Mesendoderm (in vitro differentiated cells): ENCODE data around the gene PARVB.

Experiments used
- DNase-seq: peaks from one replicate; pipeline ENCODE4 v3.0.0; 2013
- H2AK5ac ChIP-seq: 2 replicates; pipeline ENCODE4 v1.6.1; 2013; ENCODE audit warnings: low read length, inconsistent platforms
- H2BK120ac ChIP-seq: 2 replicates; pipeline ENCODE4 v1.6.1; 2013; ENCODE audit warnings: low read depth, mild to moderate bottlenecking, low read length, moderate library complexity, mixed read lengths
- H2BK15ac ChIP-seq: replicated peaks from 2 replicates; pipeline ENCODE4 v1.6.1; 2013; ENCODE audit warnings: low read depth, mild to moderate bottlenecking, moderate library complexity
- H2BK5ac ChIP-seq: 2 replicates; pipeline ENCODE4 v1.6.1; 2013; ENCODE audit warnings: low read length, inconsistent platforms
- H3K18ac ChIP-seq: 2 replicates; pipeline ENCODE4 v1.6.1; 2013; ENCODE audit warnings: mild to moderate bottlenecking, low read length, mixed read lengths
- H3K23ac ChIP-seq: one replicate; pipeline ENCODE4 v1.6.1; 2013; ENCODE audit warnings: low read length
- H3K27ac ChIP-seq: 2 replicates; pipeline ENCODE4 v1.5.1; 2013; ENCODE audit warnings: low read depth, mild to moderate bottlenecking, inconsistent platforms, low read length, moderate library complexity
- H3K27me3 ChIP-seq: 2 replicates; pipeline ENCODE4 v1.6.1; 2013; ENCODE audit warnings: low read length, control low read depth, mild to moderate bottlenecking, inconsistent platforms; ENCODE audit not compliant: insufficient read depth, poor library complexity
- H3K36me3 ChIP-seq: 2 replicates; pipeline ENCODE4 v1.6.1; 2013; ENCODE audit warnings: low read length, inconsistent platforms; ENCODE audit not compliant: control insufficient read depth, insufficient read depth
- H3K4ac ChIP-seq: one replicate; pipeline ENCODE4 v1.6.1; 2013; ENCODE audit warnings: low read depth, mild to moderate bottlenecking, low read length, moderate library complexity
- H3K4me1 ChIP-seq: 2 replicates; pipeline ENCODE4 v1.6.1; 2013; ENCODE audit warnings: low read depth, low read length, inconsistent platforms; ENCODE audit not compliant: control insufficient read depth
- H3K4me2 ChIP-seq: 2 replicates; pipeline ENCODE4 v1.6.1; 2013; ENCODE audit warnings: low read length
- H3K4me3 ChIP-seq: 2 replicates; pipeline ENCODE4 v1.5.1; 2013; ENCODE audit warnings: mild to moderate bottlenecking, low read length
- H3K56ac ChIP-seq: one replicate; pipeline ENCODE4 v1.6.1; 2013; ENCODE audit warnings: low read length
- H3K79me1 ChIP-seq: 2 replicates; pipeline ENCODE4 v1.6.1; 2013; ENCODE audit warnings: low read length, inconsistent platforms
- H3K79me2 ChIP-seq: 2 replicates; pipeline ENCODE4 v1.6.1; 2013; ENCODE audit warnings: mild to moderate bottlenecking, low read length; ENCODE audit not compliant: control insufficient read depth, insufficient read depth
- H3K9ac ChIP-seq: 2 replicates; pipeline ENCODE4 v1.6.1; 2013; ENCODE audit warnings: low read length, inconsistent platforms
- H4K5ac ChIP-seq: one replicate; pipeline ENCODE4 v1.6.1; 2013; ENCODE audit warnings: low read length
- H4K8ac ChIP-seq: one replicate; pipeline ENCODE4 v1.6.1; 2013; ENCODE audit warnings: low read depth, mild to moderate bottlenecking, control low read depth, low read length, moderate library complexity
- WGBS: extraction: QIAGEN DNeasy Blood & Tissue Kit; methylation state at CpG from one replicate; pipeline ENCODE4 v1.1.7; 2013; ENCODE audit warnings: low lambda C conversion rate, missing lambda C conversion rate; ENCODE audit not compliant: insufficient coverage; ENCODE audit errors: extremely low coverage; 5-methylcytosine and 5-hydroxymethylcytosine counted together

PARVB gene

GRCh38 chr22:44153710-44154109, 129.6 kb downstream of the PARVB start:
- Histone ChIP-seq H2BK120ac (no peak overlapping the region), H4K5ac (no peak overlapping the region), H3K9ac (no peak overlapping the region), H3K23ac (no peak overlapping the region), H3K36me3 (no peaks in the 10 kb centered on the region), H2AK5ac (no peak overlapping the region), H3K79me2 (no peaks in the 10 kb centered on the region), H3K4me3 (no peak overlapping the region), H3K4me2 (no peak overlapping the region), H3K27ac (no peak overlapping the region), H3K4me1 (peaks cover 6% of the 10 kb centered on the region), H3K18ac (no peak overlapping the region), H2BK15ac (no peak overlapping the region), H3K27me3 (no peaks in the 10 kb centered on the region), H2BK5ac (no peak overlapping the region), H3K4ac (no peak overlapping the region), H4K8ac (no peak overlapping the region), H3K56ac (no peak overlapping the region), H3K79me1 (no peaks in the 10 kb centered on the region)
- no peak for DNase-seq
- no CpG with 5 or more reads among the region's 10 CpGs for WGBS

- Histone ChIP-seq H3K23ac (no peak overlapping the region), H3K4me1 (peaks cover 5% of the 10 kb centered on the region), H3K79me1 (no peaks in the 10 kb centered on the region), H2AK5ac (no peak overlapping the region), H3K27me3 (no peaks in the 10 kb centered on the region), H3K4me3 (no peak overlapping the region), H3K36me3 (no peaks in the 10 kb centered on the region), H4K5ac (no peak overlapping the region), H3K4ac (no peak overlapping the region), H3K27ac (no peak overlapping the region), H3K9ac (no peak overlapping the region), H2BK15ac (no peak overlapping the region), H3K4me2 (no peak overlapping the region), H3K56ac (peak overlapping the region; percentile 56), H3K18ac (no peak overlapping the region), H4K8ac (no peak overlapping the region), H2BK5ac (no peak overlapping the region), H2BK120ac (no peak overlapping the region), H3K79me2 (no peaks in the 10 kb centered on the region)
- DNase-seq = no peak
- no CpG with 5 or more reads among the region's 2 CpGs for WGBS
Measured at GRCh38 chr22:44154436-44154942, 130.4 kb downstream of the PARVB start.

DNA sequence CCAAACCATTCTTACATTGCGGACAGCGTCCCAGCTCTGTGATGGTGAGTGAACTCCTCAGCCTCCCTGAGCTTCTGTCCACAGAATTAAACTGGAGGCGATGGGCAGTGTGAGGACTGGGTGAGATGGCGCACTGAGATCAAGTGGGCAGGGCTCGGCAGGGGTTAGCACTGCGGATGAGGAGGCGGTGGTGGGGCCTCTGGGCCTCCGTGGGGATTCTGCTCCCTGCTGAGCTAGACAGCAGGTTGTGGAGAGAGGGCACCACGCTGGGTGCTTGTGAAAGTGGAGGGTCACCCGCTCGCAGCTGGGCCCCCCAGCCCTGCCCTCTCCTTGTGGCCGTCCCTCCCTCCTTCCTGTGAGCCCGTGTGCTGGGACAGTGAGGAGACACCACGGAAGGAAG, 131.0 kb downstream of the PARVB start:
- H3K18ac ChIP-seq = no peak overlapping the region
- no peak overlapping the region for H3K23ac ChIP-seq
- no peak overlapping the region for H3K4ac ChIP-seq
- no peak overlapping the region for H2BK15ac ChIP-seq
- no peak overlapping the region for H3K27ac ChIP-seq
- no CpG with 5 or more reads among the region's 14 CpGs for WGBS
- no peak for DNase-seq
- H3K79me1 ChIP-seq = no peaks in the 10 kb centered on the region
- H4K8ac ChIP-seq = no peak overlapping the region
- no peak overlapping the region for H4K5ac ChIP-seq
- no peaks in the 10 kb centered on the region for H3K79me2 ChIP-seq
- H3K9ac ChIP-seq = no peak overlapping the region
- H2AK5ac ChIP-seq = no peak overlapping the region
- no peak overlapping the region for H2BK5ac ChIP-seq
- H2BK120ac ChIP-seq = no peak overlapping the region
- no peaks in the 10 kb centered on the region for H3K36me3 ChIP-seq
- H3K4me2 ChIP-seq = no peak overlapping the region
- no peaks in the 10 kb centered on the region for H3K27me3 ChIP-seq
- peaks cover 5% of the 10 kb centered on the region for H3K4me1 ChIP-seq
- H3K4me3 ChIP-seq = no peak overlapping the region
- no peak overlapping the region for H3K56ac ChIP-seq

GRCh38 chr22:44157916-44158618, 134.0 kb downstream of the PARVB start:
- H4K8ac ChIP-seq = no peak overlapping the region
- H3K9ac ChIP-seq = no peak overlapping the region
- no peaks in the 10 kb centered on the region for H3K27me3 ChIP-seq
- DNase-seq = no peak
- H2AK5ac ChIP-seq = no peak overlapping the region
- H3K4me1 ChIP-seq = peaks cover 5% of the 10 kb centered on the region
- H2BK5ac ChIP-seq = no peak overlapping the region
- WGBS = no CpG with 5 or more reads among the region's 13 CpGs
- no peaks in the 10 kb centered on the region for H3K79me2 ChIP-seq
- H3K36me3 ChIP-seq = no peaks in the 10 kb centered on the region
- H3K79me1 ChIP-seq = no peaks in the 10 kb centered on the region
- H3K18ac ChIP-seq = no peak overlapping the region
- H3K4me2 ChIP-seq = no peak overlapping the region
- H2BK120ac ChIP-seq = no peak overlapping the region
- H3K4me3 ChIP-seq = no peak overlapping the region
- no peak overlapping the region for H3K56ac ChIP-seq
- H3K27ac ChIP-seq = no peak overlapping the region
- H2BK15ac ChIP-seq = no peak overlapping the region
- no peak overlapping the region for H3K23ac ChIP-seq
- H3K4ac ChIP-seq = no peak overlapping the region
- no peak overlapping the region for H4K5ac ChIP-seq

- Histone ChIP-seq H3K56ac (peak overlapping the region; percentile 22), H3K18ac (no peak overlapping the region), H3K4me3 (no peak overlapping the region), H3K4me1 (peaks cover 5% of the 10 kb centered on the region), H3K27me3 (no peaks in the 10 kb centered on the region), H3K23ac (no peak overlapping the region), H3K79me1 (no peaks in the 10 kb centered on the region), H2BK15ac (no peak overlapping the region), H2BK5ac (no peak overlapping the region), H3K9ac (no peak overlapping the region), H2AK5ac (no peak overlapping the region), H4K8ac (no peak overlapping the region), H3K4ac (no peak overlapping the region), H4K5ac (no peak overlapping the region), H3K36me3 (no peaks in the 10 kb centered on the region), H3K79me2 (no peaks in the 10 kb centered on the region), H3K27ac (no peak overlapping the region), H2BK120ac (no peak overlapping the region), H3K4me2 (no peak overlapping the region)
- no CpG with 5 or more reads among the region's 8 CpGs for WGBS
- no peak for DNase-seq
Measured at GRCh38 chr22:44158816-44159215, 134.7 kb downstream of the PARVB start.

- WGBS = no CpG with 5 or more reads among the region's 7 CpGs
Measured at GRCh38 chr22:44159221-44159620, 135.1 kb downstream of the PARVB start.

More at GRCh38 chr22:44159221-44159620, 135.1 kb downstream of the PARVB start:
- Histone ChIP-seq H3K23ac (no peak overlapping the region), H3K27ac (no peak overlapping the region), H4K8ac (no peak overlapping the region), H4K5ac (no peak overlapping the region), H3K4me2 (no peak overlapping the region), H2BK5ac (no peak overlapping the region), H3K9ac (no peak overlapping the region), H3K18ac (no peak overlapping the region), H3K4me1 (peaks cover 5% of the 10 kb centered on the region), H2BK15ac (no peak overlapping the region), H3K56ac (no peak overlapping the region), H3K4ac (no peak overlapping the region), H3K27me3 (no peaks in the 10 kb centered on the region), H3K79me2 (no peaks in the 10 kb centered on the region), H2BK120ac (no peak overlapping the region), H2AK5ac (no peak overlapping the region), H3K79me1 (no peaks in the 10 kb centered on the region), H3K4me3 (no peak overlapping the region), H3K36me3 (no peaks in the 10 kb centered on the region)
- no peak for DNase-seq
